Measurements from ENCODE around the gene COL4A1.
"Not testable (repeated sequence)": the region's sequence is repeated elsewhere in the genome, so short reads cannot be mapped to it uniquely, and the experiment has no call there.

The COL4A1 gene

DNA sequence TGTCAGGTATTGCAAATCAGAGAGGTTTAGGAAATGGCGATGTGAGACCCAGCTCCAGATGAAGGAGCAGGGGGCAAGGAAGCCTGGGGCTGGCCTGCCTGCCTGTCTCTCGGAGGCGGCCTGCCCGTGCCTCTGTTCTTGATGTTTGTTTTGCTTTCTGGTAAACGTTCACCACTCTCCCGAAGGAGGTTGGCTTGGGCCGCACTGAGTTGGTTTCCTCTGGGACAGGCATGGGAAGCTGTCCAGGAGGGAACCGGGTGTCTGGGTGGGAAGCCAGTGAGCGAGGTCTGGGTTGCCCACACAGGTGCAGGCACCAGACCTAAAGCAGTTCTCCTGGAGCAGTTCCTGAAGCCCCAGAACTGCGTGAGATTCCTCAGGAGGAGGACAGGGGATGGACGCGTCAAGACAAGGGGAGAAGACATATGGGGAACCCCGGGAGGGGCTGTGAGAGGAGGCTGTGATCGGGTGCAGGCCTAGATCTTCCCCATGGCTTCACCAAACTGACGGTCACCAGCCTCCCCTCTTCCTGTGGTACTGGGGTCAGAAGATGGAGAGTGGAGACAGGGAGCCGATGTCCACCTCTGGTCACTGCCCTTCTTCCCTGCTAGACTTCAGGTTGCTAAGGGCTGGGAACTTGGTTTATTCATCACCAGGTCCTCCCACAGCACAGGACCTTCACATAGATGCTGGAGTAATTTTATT, 15.3 kb upstream of the COL4A1 start:
- no peak for DNase-seq

GRCh38 chr13:110321573-110321972, 14.6 kb upstream of the COL4A1 start:
- DNase-seq = not testable (repeated sequence)

GRCh38 chr13:110320645-110321044, 13.7 kb upstream of the COL4A1 start:
- DNase-seq = no peak

- DNase-seq = no peak
These were observed 13.0 kb upstream of the COL4A1 start for GRCh38 chr13:110319774-110320509.

GRCh38 chr13:110319397-110319773, 12.4 kb upstream of the COL4A1 start:
- DNase-seq = no peak

- DNase-seq = no peak
These were observed 12.0 kb upstream of the COL4A1 start for GRCh38 chr13:110318920-110319319.

GRCh38 chr13:110317496-110318195, 10.7 kb upstream of the COL4A1 start:
- no peak for DNase-seq

- DNase-seq = no peak
These were observed 10.1 kb upstream of the COL4A1 start for GRCh38 chr13:110317093-110317492.

GRCh38 chr13:110316196-110316595, 9.2 kb upstream of the COL4A1 start:
- DNase-seq = no peak

DNA sequence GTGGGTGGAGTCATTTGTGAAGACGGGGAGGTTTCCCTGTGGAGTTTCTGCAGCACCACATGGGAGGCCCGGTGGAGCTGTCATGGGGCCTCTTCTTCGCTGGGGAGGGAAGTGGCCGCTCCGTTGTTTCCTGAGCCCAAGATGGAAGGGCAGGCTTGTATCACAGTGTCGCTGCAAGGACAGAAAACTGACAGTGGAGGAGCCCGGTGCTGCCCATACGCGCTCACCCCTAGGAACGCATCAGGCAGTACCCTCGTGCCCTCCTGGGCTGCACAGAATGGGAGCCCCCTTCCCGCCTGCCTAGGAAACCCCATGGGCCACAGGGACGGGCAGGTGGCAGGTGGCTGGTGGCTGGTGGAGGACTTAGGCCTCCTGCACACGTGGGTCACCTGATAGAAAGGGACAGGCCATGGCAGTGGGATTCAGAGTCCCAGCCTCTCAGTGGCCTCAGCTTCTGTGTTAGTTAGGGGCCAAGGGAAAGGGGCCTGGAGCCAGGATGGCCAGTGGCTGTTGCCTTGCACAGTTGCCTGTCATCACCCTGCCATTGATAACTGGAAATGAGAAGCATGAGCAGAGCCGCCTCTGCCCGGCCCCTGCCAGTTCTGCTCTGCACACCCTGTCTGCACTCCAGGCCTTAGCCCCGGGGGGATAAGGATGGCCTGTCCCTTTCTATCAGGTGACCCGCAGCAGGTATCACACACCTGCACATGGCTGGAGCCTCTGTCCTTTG, 7.7 kb upstream of the COL4A1 start:
- DNase-seq = no peak

GRCh38 chr13:110313733-110314132, 6.8 kb upstream of the COL4A1 start:
- not testable (repeated sequence) for DNase-seq

DNA sequence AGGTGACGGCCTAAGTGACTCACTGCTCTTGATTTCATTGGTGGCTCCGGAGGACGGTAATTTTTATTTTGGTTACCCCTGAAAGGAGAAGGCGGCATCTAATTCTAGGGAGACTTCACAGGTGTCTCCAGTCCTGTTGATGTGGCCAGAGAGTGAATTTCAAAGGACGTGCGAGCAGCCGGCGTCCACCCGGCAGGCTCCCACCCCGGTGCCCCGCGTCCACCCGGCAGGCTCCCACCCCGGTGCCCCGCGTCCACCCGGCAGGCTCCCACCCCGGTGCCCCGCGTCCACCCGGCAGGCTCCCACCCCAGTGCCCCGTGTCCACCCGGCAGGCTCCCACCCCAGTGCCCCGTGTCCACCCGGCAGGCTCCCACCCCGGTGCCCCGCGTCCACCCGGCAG, 6.3 kb upstream of the COL4A1 start:
- DNase-seq = not testable (repeated sequence)

DNA sequence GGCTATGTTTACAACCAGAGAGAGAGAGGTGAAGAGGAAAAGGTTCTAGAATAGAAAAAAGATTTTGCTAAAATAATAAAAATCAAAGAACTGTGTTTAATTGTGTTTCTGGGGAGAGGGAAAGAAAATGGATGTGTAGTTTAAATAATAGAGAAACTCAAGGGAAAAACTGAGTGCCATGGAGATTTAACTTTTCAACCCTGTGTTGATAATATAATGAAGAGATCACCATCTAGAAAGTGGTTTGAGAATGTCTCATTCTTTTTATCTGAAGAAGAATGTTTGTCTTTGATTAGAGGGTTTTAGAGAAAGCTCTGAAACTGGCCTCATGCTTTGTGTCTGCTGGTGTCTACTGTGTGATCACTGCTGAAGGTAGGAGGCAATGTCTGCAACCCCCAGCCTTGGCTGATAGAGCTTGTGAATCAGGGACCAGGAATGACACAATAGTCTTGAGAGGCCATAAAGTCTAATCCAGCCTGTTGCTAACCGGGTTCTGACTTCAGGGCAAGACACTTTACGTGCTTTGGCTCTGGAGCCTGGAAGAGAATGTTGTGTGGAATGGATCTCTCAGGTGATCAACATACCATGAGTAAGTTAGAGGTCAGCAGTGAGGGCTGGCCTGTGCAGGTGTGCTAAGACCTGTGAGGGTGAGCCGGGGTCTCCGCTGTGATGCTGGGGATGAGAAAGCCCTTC, 5.5 kb upstream of the COL4A1 start:
- DNase-seq = no peak

- no peak for DNase-seq
These were observed 4.7 kb upstream of the COL4A1 start for GRCh38 chr13:110311443-110312338.

GRCh38 chr13:110310541-110311442, 3.8 kb upstream of the COL4A1 start:
- DNase-seq = no peak

GRCh38 chr13:110309661-110310524, 2.9 kb upstream of the COL4A1 start:
- no peak for DNase-seq

GRCh38 chr13:110308656-110309359, 1.9 kb upstream of the COL4A1 start:
- no peak for DNase-seq

DNA sequence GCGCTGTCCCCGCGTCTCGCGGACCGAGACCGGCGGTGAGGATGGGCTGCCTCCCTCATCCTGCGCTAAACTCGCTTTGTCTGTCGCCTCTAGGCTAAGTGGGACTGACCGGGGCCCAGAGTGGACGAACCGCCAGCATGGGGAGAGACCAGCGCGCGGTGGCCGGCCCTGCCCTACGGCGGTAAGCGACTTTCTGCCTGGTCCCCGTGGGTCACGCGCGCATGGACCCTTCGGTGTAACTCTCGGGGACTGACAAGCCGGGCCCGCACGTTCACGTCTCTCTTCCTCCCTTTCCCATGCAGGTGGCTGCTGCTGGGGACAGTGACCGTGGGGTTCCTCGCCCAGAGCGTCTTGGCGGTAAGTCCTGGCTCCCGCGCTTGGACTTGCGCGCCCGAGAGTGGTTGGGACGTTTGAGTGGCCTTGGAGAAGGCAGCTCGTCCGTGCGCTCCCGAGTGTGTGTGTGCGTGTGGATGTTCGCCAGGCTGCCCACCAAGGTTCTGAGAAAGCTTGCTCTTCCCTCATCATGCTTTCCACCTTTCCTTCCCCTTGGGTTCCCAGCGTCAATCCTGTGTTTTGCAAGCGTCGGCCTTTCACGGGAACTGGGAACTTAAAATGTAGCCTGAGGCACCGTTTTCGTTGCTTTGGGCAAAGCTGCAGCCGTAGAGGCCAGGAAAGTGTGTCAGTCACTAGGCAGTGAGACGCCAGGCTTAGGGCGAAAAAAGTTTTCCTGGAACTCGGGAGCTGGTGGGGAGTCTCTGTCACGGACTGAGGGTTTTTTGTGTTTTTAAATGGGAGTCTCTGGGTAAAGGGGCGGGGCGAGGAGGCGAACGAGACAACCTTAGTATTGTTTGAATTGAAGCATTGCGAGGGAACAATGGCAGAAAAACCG, 1.1 kb upstream of the COL4A1 start:
- DNase-seq = no peak

Data from activated effector memory CD4-positive, alpha-beta T cell treated with anti-CD3 and anti-CD28 coated beads, Interleukin-2, amount 50 U/mL, for 16 hours (primary cell).